KMS-11 (cell line): ENCODE data around the gene IL1RAPL1.

Experiments
- H2AFZ ChIP-seq: fragments of 200-600 bp; sonication (generic); 2 replicates; pipeline ENCODE4 v1.6.1; 2016; ENCODE audit warnings: antibody characterized with exemption, mixed run types, low read depth
- H3K27ac ChIP-seq: fragments of 200-600 bp; sonication (generic); 2 replicates; pipeline ENCODE4 v1.6.1; 2016; ENCODE audit warnings: mild to moderate bottlenecking, mixed run types
- H3K27me3 ChIP-seq: fragments of 200-600 bp; sonication (generic); 2 replicates; pipeline ENCODE4 v1.6.1; 2017; ENCODE audit warnings: mild to moderate bottlenecking, low read depth, mixed run types, moderate library complexity; ENCODE audit not compliant: insufficient read depth
- H3K36me3 ChIP-seq: fragments of 200-600 bp; sonication (generic); 2 replicates; pipeline ENCODE4 v1.6.1; 2017; ENCODE audit warnings: mild to moderate bottlenecking, mixed run types; ENCODE audit not compliant: insufficient read depth
- H3K4me1 ChIP-seq: fragments of 200-600 bp; sonication (generic); 2 replicates; pipeline ENCODE4 v1.6.1; 2016; ENCODE audit warnings: mild to moderate bottlenecking, low read depth, mixed run types; ENCODE audit not compliant: poor library complexity, severe bottlenecking
- H3K4me2 ChIP-seq: fragments of 200-600 bp; sonication (generic); 2 replicates; pipeline ENCODE4 v1.7.0; 2016; ENCODE audit warnings: mild to moderate bottlenecking, mixed run types
- H3K4me3 ChIP-seq: fragments of 200-600 bp; sonication (generic); IDR thresholded peaks from 2 replicates; pipeline ENCODE4 v1.6.1; 2017; ENCODE audit warnings: low read depth, low read length, mixed read lengths; ENCODE audit not compliant: insufficient read depth
- H3K79me2 ChIP-seq: fragments of 200-600 bp; sonication (generic); 2 replicates; pipeline ENCODE4 v1.6.1; 2016; ENCODE audit warnings: low read depth, mixed run types; ENCODE audit not compliant: insufficient read depth
- H3K9ac ChIP-seq: fragments of 200-600 bp; sonication (generic); 2 replicates; pipeline ENCODE4 v1.6.1; 2016; ENCODE audit warnings: mild to moderate bottlenecking, mixed run types
- H4K20me1 ChIP-seq: fragments of 200-600 bp; sonication (generic); 2 replicates; pipeline ENCODE4 v1.6.1; 2016; ENCODE audit warnings: mild to moderate bottlenecking, mixed run types; ENCODE audit not compliant: insufficient read depth
- CTCF ChIP-seq: fragments of 200-600 bp; sonication (generic); conservative IDR thresholded peaks from 2 replicates; pipeline ENCODE4 v1.6.1; 2017; ENCODE audit warnings: low read depth, mild to moderate bottlenecking, antibody characterized with exemption, low read length, moderate library complexity, mixed read lengths

IL1RAPL1 gene

GRCh38 chrX:29172880-29173279 lies 585.6 kb downstream of the IL1RAPL1 start:
- Histone ChIP-seq H3K27me3 (no peaks in the 10 kb centered on the region), H3K4me3 (no peak overlapping the region), H3K36me3 (no peaks in the 10 kb centered on the region), H4K20me1 (no peaks in the 10 kb centered on the region), H3K27ac (no peak overlapping the region), H3K4me1 (no peaks in the 10 kb centered on the region), H2AFZ (no peak overlapping the region), H3K9ac (no peak overlapping the region), H3K4me2 (no peak overlapping the region), H3K79me2 (no peaks in the 10 kb centered on the region)
- no peak for TF ChIP-seq CTCF

- Histone ChIP-seq H3K79me2 (no peaks in the 10 kb centered on the region), H4K20me1 (no peaks in the 10 kb centered on the region), H3K4me3 (no peak overlapping the region), H3K27ac (no peak overlapping the region), H3K9ac (no peak overlapping the region), H3K36me3 (no peaks in the 10 kb centered on the region), H3K4me1 (no peaks in the 10 kb centered on the region), H3K4me2 (no peak overlapping the region), H3K27me3 (no peaks in the 10 kb centered on the region), H2AFZ (no peak overlapping the region)
- TF ChIP-seq CTCF, result no peak
These were observed 600.0 kb downstream of the IL1RAPL1 start for GRCh38 chrX:29187264-29187663.

DNA sequence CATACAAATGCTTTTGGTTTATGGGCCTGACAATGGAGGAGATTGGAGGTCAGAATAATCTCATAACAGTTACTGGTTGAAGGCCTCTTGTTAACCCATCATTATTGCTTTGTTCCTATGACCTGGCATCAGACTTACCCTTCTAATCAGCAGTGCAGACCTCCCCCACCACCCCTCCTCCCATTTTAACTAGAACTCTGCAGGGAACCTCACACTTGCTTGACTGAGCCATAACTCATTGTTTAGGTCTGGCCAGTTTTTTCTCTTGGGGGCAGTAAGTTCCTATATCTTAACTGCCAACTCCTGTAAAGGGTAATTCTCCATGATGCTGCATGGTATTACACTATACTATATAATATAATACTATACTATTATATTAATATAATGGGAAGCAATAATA lies 609.3 kb downstream of the IL1RAPL1 start:
- Histone ChIP-seq H3K36me3 (no peaks in the 10 kb centered on the region), H4K20me1 (no peaks in the 10 kb centered on the region), H3K4me3 (no peak overlapping the region), H3K4me1 (no peaks in the 10 kb centered on the region), H3K27ac (no peak overlapping the region), H3K79me2 (no peaks in the 10 kb centered on the region), H3K4me2 (no peak overlapping the region), H2AFZ (no peak overlapping the region), H3K27me3 (no peaks in the 10 kb centered on the region), H3K9ac (no peak overlapping the region)
- TF ChIP-seq CTCF, result no peak

DNA sequence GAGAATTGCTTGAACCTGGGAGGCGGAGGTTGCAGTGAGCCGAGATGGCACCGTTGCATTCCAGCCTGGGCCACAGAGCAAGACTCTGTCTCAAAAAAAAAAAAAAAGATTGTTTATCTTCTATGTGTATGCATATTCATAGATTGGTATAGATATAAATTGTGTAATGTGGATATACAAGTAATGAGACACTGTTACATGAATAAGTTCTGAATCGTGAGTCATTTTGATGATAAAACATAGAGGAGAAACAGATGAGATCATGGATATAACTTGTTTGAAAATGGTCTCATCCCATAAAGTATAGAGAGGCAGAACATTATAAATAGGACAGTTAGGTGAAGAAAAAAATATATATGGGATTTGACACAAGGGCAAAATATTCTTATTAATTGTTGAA lies 628.0 kb downstream of the IL1RAPL1 start:
- no peaks in the 10 kb centered on the region for H4K20me1 ChIP-seq
- no peak overlapping the region for H2AFZ ChIP-seq
- no peak for TF ChIP-seq CTCF
- no peaks in the 10 kb centered on the region for H3K36me3 ChIP-seq
- no peaks in the 10 kb centered on the region for H3K27me3 ChIP-seq
- no peak overlapping the region for H3K4me2 ChIP-seq
- H3K27ac ChIP-seq, result no peak overlapping the region
- H3K9ac ChIP-seq, result no peak overlapping the region
- no peak overlapping the region for H3K4me3 ChIP-seq
- H3K79me2 ChIP-seq, result no peaks in the 10 kb centered on the region
- H3K4me1 ChIP-seq, result no peaks in the 10 kb centered on the region

GRCh38 chrX:29225670-29226069 lies 638.4 kb downstream of the IL1RAPL1 start:
- H3K79me2 ChIP-seq, result no peaks in the 10 kb centered on the region
- no peak overlapping the region for H3K4me2 ChIP-seq
- H2AFZ ChIP-seq, result no peak overlapping the region
- no peak overlapping the region for H3K27ac ChIP-seq
- no peak overlapping the region for H3K9ac ChIP-seq
- no peaks in the 10 kb centered on the region for H4K20me1 ChIP-seq
- H3K4me1 ChIP-seq, result no peaks in the 10 kb centered on the region
- no peak for TF ChIP-seq CTCF
- no peaks in the 10 kb centered on the region for H3K36me3 ChIP-seq
- H3K4me3 ChIP-seq, result no peak overlapping the region
- H3K27me3 ChIP-seq, result no peaks in the 10 kb centered on the region
